Measurements from ENCODE around the gene GADD45GIP1.

GRCh38 chr19:12939975-12940423 is 17.0 kb downstream of the GADD45GIP1 start:
- TF ChIP-seq CTCF (conservative IDR thresholded peaks at IDR 0.05) (no peak), EZH2 (IDR thresholded peaks at IDR 0.05; ENCODE audit: low read depth) (no peak)

Data from PC-9 (cell line).